ENCODE measurements around the gene MYO5B.

DNA sequence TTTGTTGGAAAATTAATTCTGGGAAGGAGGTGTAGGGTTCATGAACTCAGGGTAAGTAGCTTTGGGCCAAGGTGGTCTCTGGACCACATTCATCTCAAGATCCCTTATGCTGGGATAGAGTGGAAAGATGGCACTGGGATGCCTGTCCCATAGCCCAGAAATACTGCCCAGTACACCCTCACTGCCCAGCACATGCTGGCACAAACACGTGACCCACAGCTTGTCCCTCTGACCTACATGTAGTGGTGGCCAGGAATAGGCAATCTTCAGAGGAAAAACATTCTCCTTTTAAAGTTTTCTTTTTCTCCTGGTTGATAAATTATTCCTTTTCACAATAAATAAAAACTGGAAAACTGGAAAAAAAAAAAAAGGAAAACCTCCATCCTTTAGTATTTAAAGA lies 246.0 kb downstream of the MYO5B start:
- TF ChIP-seq POLR2A (IDR thresholded peaks at IDR 0.05): no peak
- TF ChIP-seq, protein P1, sequence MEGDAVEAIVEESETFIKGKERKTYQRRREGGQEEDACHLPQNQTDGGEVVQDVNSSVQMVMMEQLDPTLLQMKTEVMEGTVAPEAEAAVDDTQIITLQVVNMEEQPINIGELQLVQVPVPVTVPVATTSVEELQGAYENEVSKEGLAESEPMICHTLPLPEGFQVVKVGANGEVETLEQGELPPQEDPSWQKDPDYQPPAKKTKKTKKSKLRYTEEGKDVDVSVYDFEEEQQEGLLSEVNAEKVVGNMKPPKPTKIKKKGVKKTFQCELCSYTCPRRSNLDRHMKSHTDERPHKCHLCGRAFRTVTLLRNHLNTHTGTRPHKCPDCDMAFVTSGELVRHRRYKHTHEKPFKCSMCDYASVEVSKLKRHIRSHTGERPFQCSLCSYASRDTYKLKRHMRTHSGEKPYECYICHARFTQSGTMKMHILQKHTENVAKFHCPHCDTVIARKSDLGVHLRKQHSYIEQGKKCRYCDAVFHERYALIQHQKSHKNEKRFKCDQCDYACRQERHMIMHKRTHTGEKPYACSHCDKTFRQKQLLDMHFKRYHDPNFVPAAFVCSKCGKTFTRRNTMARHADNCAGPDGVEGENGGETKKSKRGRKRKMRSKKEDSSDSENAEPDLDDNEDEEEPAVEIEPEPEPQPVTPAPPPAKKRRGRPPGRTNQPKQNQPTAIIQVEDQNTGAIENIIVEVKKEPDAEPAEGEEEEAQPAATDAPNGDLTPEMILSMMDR (IDR thresholded peaks at IDR 0.05): no peak

Data from lower leg skin (tissue), 3 donors.